SJSA1 (cell line): Measurements from ENCODE around the gene PDE11A. TPM values are rescaled to one million over a fixed set of nuclear protein-coding genes. Genes with fewer than 3 reads are reported as not detected.

Experiments
- DNase-seq, 2 experiments: peaks; one replicate each; pipeline ENCODE4 v3.0.0-alpha.2; 2015 to 2020; ENCODE audit warnings: low spot score in 2 of 2, low read depth in 1 of 2
- H3K27ac ChIP-seq: fragments of 250-450 bp; sonication (Bioruptor Pico); 2 replicates; pipeline ENCODE4 v1.5.1; 2020; ENCODE audit warnings: mild to moderate bottlenecking, moderate library complexity
- H3K27me3 ChIP-seq: fragments of 250-450 bp; sonication (Bioruptor Pico); replicated peaks from 2 replicates; pipeline ENCODE4 v1.5.1; 2020; ENCODE audit warnings: mild to moderate bottlenecking, moderate library complexity
- H3K36me3 ChIP-seq: fragments of 250-450 bp; sonication (Bioruptor Pico); 2 replicates; pipeline ENCODE4 v1.5.1; 2020; ENCODE audit warnings: mild to moderate bottlenecking
- H3K4me1 ChIP-seq: fragments of 250-450 bp; sonication (Bioruptor Pico); replicated peaks from 2 replicates; pipeline ENCODE4 v1.6.1; 2021; ENCODE audit warnings: mild to moderate bottlenecking
- H3K4me3 ChIP-seq: fragments of 250-450 bp; sonication (Bioruptor Pico); 2 replicates; pipeline ENCODE4 v1.5.1; 2020; ENCODE audit warnings: mild to moderate bottlenecking
- H3K9me3 ChIP-seq: fragments of 250-450 bp; sonication (Bioruptor Pico); replicated peaks from 2 replicates; pipeline ENCODE4 v1.5.1; 2020; ENCODE audit warnings: mild to moderate bottlenecking
- total RNA-seq: library from RNA; depleted of rRNA; stranded (reverse); fragments of >200 nt; shearing (Covaris generic); gene quantifications from 2 replicates; pipeline ENCODE4 v1.2.3, GENCODE V29; 2014; rRNA removed

The PDE11A gene
- total RNA-seq, 1 experiment from 2014 or later, result 0.42 TPM

GRCh38 chr2:177585234-177585863 lies 487.2 kb downstream of the PDE11A start:
- DNase-seq, result no peak
- no peaks in the 10 kb centered on the region for H3K36me3 ChIP-seq
- H3K27me3 ChIP-seq, result no peaks in the 10 kb centered on the region
- H3K27ac ChIP-seq, result no peak overlapping the region
- no peak overlapping the region for H3K4me3 ChIP-seq
- no peaks in the 10 kb centered on the region for H3K9me3 ChIP-seq
- no peaks in the 10 kb centered on the region for H3K4me1 ChIP-seq

DNA sequence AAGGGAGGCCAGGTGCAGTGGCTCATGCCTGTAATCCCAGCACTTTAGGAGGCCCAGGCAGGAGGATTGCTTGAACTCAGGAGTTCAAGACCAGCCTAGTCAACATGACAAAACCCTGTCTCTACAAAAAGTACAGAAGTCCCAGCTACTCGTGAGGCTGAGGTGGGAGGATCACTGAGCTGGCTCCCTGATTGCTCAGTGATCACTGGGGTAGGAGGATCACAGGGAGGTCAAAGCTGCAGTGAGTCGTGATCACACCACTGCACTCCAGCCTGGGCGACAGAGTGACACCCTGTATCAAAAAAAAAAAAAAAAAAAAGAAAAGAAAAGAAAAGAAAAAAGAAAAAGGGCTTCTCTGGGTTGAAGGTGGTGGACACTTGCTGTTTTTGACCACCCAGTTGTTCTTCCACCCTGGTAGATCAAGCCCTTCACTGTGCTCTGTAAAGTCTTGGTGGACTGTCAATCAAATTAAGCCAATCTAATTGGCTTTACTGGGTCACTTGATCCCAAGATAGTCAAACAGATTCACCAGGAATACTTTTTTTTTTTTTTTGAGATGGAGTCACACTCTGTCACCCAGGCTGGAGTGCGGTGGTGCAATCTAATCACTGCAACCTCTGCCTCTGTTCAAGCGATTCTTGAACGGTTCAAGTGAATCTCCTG lies 488.4 kb downstream of the PDE11A start:
- Histone ChIP-seq H3K27me3 (no peaks in the 10 kb centered on the region), H3K9me3 (no peaks in the 10 kb centered on the region), H3K27ac (no peak overlapping the region), H3K36me3 (no peaks in the 10 kb centered on the region), H3K4me3 (no peak overlapping the region), H3K4me1 (no peaks in the 10 kb centered on the region)
- no peak for DNase-seq

DNA sequence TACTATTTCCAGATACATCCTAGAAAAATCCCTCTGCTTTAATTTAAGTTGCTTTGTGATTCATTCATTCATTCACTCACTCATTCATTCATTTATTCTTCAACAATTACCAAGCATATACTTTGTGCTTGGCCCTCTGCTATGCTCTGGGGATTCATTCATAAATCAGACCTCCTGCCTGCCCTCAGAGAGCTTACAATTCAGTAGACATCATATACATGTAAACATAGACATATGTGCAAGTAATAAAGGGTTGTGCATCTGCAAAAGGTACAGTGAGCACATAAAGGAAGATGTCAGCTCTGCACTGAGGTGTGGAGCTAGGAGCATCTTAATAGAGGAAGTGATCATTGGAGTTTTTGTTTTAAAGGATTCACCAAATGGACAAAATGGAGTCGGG lies 490.6 kb downstream of the PDE11A start:
- no peaks in the 10 kb centered on the region for H3K4me1 ChIP-seq
- H3K36me3 ChIP-seq, result no peaks in the 10 kb centered on the region
- H3K9me3 ChIP-seq, result no peaks in the 10 kb centered on the region
- H3K4me3 ChIP-seq, result no peak overlapping the region
- no peak overlapping the region for H3K27ac ChIP-seq
- no peak for DNase-seq
- no peaks in the 10 kb centered on the region for H3K27me3 ChIP-seq

GRCh38 chr2:177579486-177580036 lies 493.0 kb downstream of the PDE11A start:
- Histone ChIP-seq H3K36me3 (no peaks in the 10 kb centered on the region), H3K4me1 (no peaks in the 10 kb centered on the region), H3K9me3 (no peaks in the 10 kb centered on the region), H3K27ac (no peak overlapping the region), H3K27me3 (no peaks in the 10 kb centered on the region), H3K4me3 (no peak overlapping the region)
- no peak for DNase-seq

DNA sequence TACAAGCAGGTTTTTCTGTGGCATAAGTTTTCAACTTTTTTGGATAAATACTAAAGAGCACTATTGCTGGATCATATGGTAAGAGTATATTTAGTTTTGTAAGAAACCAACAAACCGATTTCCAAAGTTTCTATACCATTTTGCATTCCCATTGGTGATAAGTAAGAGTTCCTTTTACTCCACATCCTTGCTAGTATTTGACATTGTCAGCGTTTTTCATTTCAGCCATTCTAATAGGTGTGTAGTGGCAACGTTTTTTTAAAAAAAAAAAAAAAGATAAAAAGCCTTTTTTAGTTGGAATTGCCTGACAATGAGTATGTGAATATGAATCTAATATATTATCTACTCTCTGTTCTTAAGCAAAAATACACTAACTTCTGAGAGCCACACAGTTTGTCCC lies 494.1 kb downstream of the PDE11A start:
- H3K27me3 ChIP-seq, result no peaks in the 10 kb centered on the region
- DNase-seq, result no peak
- H3K27ac ChIP-seq, result no peak overlapping the region
- no peaks in the 10 kb centered on the region for H3K9me3 ChIP-seq
- no peaks in the 10 kb centered on the region for H3K36me3 ChIP-seq
- no peak overlapping the region for H3K4me3 ChIP-seq
- no peaks in the 10 kb centered on the region for H3K4me1 ChIP-seq

DNA sequence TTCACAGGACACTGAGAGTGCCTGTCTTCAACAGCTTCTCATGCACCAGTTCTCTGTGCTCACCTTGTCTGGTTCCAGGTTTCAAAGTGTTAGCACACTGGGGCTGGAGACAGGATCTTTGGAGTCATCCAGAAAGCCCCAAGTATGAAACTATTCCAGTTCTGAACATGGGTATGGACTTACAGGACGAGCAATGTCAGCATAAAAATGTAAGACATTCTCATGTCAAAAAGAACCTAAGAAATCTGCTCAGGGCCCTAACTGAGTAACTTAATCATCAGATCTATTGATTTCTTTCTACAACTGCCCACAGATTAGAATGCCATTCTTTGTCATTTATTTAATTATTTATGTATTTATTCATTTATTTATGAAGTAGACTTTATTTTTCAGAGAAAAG lies 495.5 kb downstream of the PDE11A start:
- Histone ChIP-seq H3K27me3 (no peaks in the 10 kb centered on the region), H3K4me3 (no peak overlapping the region), H3K36me3 (no peaks in the 10 kb centered on the region), H3K9me3 (no peaks in the 10 kb centered on the region), H3K27ac (no peak overlapping the region), H3K4me1 (no peaks in the 10 kb centered on the region)
- no peak for DNase-seq

DNA sequence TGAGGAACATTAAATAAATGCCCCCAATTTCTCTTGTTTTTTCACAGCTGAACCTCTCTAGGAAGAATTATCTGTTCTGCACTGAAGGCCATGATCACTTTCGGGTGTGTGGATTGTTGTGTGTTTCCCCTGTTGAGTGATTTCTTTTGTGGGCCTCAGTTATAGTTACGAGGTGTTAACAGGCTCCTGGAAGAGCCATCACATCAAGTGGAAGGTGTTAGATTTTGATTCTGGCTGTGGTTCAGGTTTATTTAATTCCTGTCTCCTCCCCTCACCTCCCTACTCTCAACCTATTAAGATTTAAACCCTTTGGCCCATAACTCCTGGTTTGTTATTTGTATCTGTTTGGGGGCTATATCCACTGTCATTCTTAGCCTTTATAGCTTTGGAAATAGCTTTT lies 497.2 kb downstream of the PDE11A start:
- H3K27ac ChIP-seq, result no peak overlapping the region
- H3K9me3 ChIP-seq, result no peaks in the 10 kb centered on the region
- H3K4me3 ChIP-seq, result no peak overlapping the region
- no peaks in the 10 kb centered on the region for H3K4me1 ChIP-seq
- no peaks in the 10 kb centered on the region for H3K36me3 ChIP-seq
- no peaks in the 10 kb centered on the region for H3K27me3 ChIP-seq
- DNase-seq, result no peak

- H3K36me3 ChIP-seq, result no peaks in the 10 kb centered on the region
- no peaks in the 10 kb centered on the region for H3K9me3 ChIP-seq
- no peak overlapping the region for H3K4me3 ChIP-seq
- no peak overlapping the region for H3K27ac ChIP-seq
- H3K27me3 ChIP-seq, result no peaks in the 10 kb centered on the region
- DNase-seq, result no peak
- no peaks in the 10 kb centered on the region for H3K4me1 ChIP-seq
These were observed 498.2 kb downstream of the PDE11A start for GRCh38 chr2:177574356-177574755.

Other genes with a start within 250 kb of the PDE11A start
- gene RBM45, start 39.7 kb upstream of the PDE11A start, total RNA-seq, result 17.4 and 36.8 TPM in 2 replicates
- gene OSBPL6, start 121.7 kb upstream of the PDE11A start, total RNA-seq, result 0.03 and 0.95 TPM in 2 replicates